Transverse colon (tissue), 4 donors: ENCODE measurements around the gene PLPP7.

Source experiments
- EP300 ChIP-seq: sonication (generic); formaldehyde crosslinking; IDR thresholded peaks from one replicate; pipeline ENCODE4 v1.6.1; 2017; ENCODE audit warnings: antibody characterized with exemption, low read depth
- POLR2A ChIP-seq: fragments of 450-650 bp; IDR thresholded peaks from one replicate; pipeline ENCODE4 v1.6.1; 2016; ENCODE audit warnings: antibody characterized with exemption, mild to moderate bottlenecking, moderate library complexity
- POLR2AphosphoS5 ChIP-seq, 3 donors: sonication (generic); formaldehyde crosslinking; IDR thresholded peaks; one replicate each; pipeline ENCODE4 v1.6.1; 2016; ENCODE audit warnings: antibody characterized with exemption in 3 of 3
- TF ChIP-seq, protein P1 (sequence below), 5 experiments: fragments of 200-600 bp in 3 of 5; fragments of 450-650 bp in 2 of 5; sonication (generic) in 3 of 5; IDR thresholded peaks; 1 replicate in 2 of 5; 2 replicates in 3 of 5; pipeline ENCODE4 v1.5.1; 2016 to 2017; ENCODE audit warnings: antibody characterized with exemption in 5 of 5, inconsistent platforms in 3 of 5, mild to moderate bottlenecking in 2 of 5, moderate library complexity in 1 of 5

DNA sequence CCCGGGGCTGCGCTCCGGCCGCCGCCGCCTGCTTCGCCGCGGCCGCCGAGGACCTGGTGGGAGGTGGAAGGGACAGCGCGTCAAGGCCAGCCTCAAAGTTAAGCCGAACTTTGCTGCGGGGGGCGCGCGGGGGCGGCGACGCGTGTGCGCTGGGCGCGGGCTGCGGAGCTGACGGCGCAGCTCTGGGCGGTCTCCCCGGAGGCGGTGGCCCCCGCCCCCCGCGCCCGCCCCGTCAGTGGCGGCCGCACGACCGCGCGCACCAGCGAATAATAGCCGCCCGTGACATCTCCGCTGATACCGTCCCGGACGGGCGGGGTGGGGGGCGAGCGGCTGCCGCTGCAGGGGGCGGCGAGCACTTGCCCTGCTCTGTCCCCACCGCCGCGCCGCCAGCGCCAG lies 12.6 kb upstream of the PLPP7 start:
- no peak for TF ChIP-seq POLR2AphosphoS5 (IDR thresholded peaks at IDR 0.05)
- TF ChIP-seq POLR2A: no peak
- TF ChIP-seq, protein P1, sequence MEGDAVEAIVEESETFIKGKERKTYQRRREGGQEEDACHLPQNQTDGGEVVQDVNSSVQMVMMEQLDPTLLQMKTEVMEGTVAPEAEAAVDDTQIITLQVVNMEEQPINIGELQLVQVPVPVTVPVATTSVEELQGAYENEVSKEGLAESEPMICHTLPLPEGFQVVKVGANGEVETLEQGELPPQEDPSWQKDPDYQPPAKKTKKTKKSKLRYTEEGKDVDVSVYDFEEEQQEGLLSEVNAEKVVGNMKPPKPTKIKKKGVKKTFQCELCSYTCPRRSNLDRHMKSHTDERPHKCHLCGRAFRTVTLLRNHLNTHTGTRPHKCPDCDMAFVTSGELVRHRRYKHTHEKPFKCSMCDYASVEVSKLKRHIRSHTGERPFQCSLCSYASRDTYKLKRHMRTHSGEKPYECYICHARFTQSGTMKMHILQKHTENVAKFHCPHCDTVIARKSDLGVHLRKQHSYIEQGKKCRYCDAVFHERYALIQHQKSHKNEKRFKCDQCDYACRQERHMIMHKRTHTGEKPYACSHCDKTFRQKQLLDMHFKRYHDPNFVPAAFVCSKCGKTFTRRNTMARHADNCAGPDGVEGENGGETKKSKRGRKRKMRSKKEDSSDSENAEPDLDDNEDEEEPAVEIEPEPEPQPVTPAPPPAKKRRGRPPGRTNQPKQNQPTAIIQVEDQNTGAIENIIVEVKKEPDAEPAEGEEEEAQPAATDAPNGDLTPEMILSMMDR (IDR thresholded peaks at IDR 0.05): no peak
- no peak for TF ChIP-seq EP300
